AG04450 (cell line): Measurements from ENCODE around the gene ZFTA. TPM values are rescaled to one million over a fixed set of nuclear protein-coding genes. Genes with fewer than 3 reads are reported as not detected.

ENCODE experiments used
- CTCF ChIA-PET: fragments of 300-600, 350-600 bp; formaldehyde crosslinking; extraction: SDS; loops from one replicate; lab custom pipeline; 2022; ENCODE audit warnings: antibody characterized with exemption, inconsistent platforms; lab: Charles Lee
- POLR2A ChIA-PET: fragments of 350-600 bp; formaldehyde crosslinking; extraction: SDS; loops from one replicate; lab custom pipeline; 2021; ENCODE audit warnings: antibody characterized with exemption, inconsistent platforms; lab: Yijun Ruan, JAX
- DNase-seq: peaks from one replicate; pipeline ENCODE4 v3.0.0-alpha.2; 2011; ENCODE audit warnings: low read depth, low spot score
- H3K27ac ChIP-seq: one replicate; pipeline ENCODE4 v1.5.1; 2012; ENCODE audit warnings: low read depth, low read length, control low read depth
- H3K27me3 ChIP-seq: one replicate; pipeline ENCODE4 v1.6.0; 2012; ENCODE audit warnings: low read length; ENCODE audit not compliant: control insufficient read depth, insufficient read depth
- H3K4me3 ChIP-seq: 2 replicates; pipeline ENCODE4 v1.5.1; 2011; ENCODE audit warnings: mild to moderate bottlenecking, low read depth, low read length, control low read depth
- H3K9me3 ChIP-seq: 2 replicates; pipeline ENCODE4 v1.5.1; 2012; ENCODE audit warnings: low read length; ENCODE audit not compliant: control insufficient read depth, insufficient read depth
- polyA plus RNA-seq: library from polyadenylated mRNA; depleted of rRNA; stranded (reverse); fragments of >200 nt; gene quantifications from 2 replicates; pipeline ENCODE4 v1.2.3, GENCODE V29; 2011
- TF ChIP-seq, protein P1 (sequence below): IDR thresholded peaks from 2 replicates; pipeline ENCODE4 v1.5.1; 2011; ENCODE audit warnings: low read depth, low read length, control low read depth, inconsistent platforms

Gene ZFTA
- polyA plus RNA-seq, 1 experiment, result 8.6 TPM

DNA sequence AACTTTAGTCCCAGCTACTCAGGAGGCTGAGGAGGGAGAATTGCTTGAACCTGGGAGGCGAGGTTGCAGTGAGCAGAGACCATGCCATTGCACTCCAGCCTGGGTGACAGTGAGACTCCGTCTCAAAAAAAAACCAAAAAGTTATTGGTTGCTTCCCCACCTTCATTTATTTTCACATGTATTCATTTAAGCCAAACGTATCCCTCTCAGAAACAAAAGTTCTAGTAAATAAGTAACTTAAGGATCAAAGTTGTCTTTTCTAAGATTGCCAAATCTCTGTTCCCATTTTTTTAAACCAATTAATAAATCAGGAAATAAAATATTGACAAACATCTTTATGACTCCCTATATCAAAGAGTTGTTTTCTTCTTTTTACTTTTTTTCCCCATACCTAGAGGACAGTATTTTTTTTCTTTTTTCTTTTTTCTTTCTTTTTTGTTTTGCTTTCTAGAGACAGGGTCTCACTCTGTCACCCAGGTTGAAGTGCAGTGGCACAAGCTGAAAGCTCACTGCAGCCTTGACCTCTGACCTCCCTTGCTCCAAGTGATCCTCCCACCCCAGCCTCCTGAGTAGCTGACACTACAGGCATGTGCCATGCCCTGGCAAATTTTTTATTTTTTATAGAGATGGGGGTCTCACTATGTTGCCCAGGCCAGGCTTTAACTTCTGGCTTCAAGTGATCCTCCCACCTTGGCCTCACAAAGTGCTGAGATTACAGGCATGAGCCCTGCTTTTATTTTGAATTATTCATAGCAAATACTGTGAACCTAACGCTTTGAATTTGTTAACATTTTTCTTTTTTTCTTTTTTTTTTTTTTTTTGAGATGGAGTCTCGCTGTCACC lies 11.4 kb downstream of the ZFTA start:
- DNase-seq, result no peak
- CTCF ChIA-PET, result interaction anchor here (0.8 to 1.0 kb wide), 2 partner anchors 19 to 46 kb away, joined by 3 read pairs; no protein-coding TSS in a partner anchor
- TF ChIP-seq, protein P1, sequence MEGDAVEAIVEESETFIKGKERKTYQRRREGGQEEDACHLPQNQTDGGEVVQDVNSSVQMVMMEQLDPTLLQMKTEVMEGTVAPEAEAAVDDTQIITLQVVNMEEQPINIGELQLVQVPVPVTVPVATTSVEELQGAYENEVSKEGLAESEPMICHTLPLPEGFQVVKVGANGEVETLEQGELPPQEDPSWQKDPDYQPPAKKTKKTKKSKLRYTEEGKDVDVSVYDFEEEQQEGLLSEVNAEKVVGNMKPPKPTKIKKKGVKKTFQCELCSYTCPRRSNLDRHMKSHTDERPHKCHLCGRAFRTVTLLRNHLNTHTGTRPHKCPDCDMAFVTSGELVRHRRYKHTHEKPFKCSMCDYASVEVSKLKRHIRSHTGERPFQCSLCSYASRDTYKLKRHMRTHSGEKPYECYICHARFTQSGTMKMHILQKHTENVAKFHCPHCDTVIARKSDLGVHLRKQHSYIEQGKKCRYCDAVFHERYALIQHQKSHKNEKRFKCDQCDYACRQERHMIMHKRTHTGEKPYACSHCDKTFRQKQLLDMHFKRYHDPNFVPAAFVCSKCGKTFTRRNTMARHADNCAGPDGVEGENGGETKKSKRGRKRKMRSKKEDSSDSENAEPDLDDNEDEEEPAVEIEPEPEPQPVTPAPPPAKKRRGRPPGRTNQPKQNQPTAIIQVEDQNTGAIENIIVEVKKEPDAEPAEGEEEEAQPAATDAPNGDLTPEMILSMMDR, result no peak
- Histone ChIP-seq H3K27me3 (no peaks in the 10 kb centered on the region), H3K9me3 (no peaks in the 10 kb centered on the region), H3K27ac (no peak overlapping the region), H3K4me3 (no peak overlapping the region)
- POLR2A ChIA-PET, result no interaction called here

DNA sequence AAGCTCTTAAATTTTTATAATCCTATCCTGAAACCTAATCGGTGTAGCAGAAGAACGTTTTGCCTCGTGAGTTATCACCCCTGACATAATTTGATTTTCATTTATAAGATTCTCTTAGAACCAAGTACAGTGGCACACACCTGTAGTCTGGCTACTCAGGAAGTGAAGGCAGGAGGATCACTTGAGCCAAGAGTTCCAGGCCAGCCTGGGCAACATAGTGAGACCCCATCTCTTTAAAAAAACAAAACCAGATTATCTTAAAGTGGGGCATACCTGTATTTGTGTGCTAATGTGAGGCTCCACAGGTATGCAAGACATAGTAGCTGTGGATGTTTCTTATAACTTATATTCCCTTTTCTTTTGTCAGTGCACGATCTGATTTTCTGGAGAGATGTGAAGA lies 19.0 kb downstream of the ZFTA start:
- Histone ChIP-seq H3K27ac (no peak overlapping the region), H3K9me3 (no peaks in the 10 kb centered on the region), H3K4me3 (no peak overlapping the region), H3K27me3 (no peaks in the 10 kb centered on the region)
- ChIA-PET CTCF (interaction anchor here (0.8 kb wide), 1 partner anchor 11 kb away, joined by 3 read pairs; no protein-coding TSS in a partner anchor), POLR2A (no interaction called here)
- TF ChIP-seq, protein P1, result no peak
- DNase-seq, result no peak

DNA sequence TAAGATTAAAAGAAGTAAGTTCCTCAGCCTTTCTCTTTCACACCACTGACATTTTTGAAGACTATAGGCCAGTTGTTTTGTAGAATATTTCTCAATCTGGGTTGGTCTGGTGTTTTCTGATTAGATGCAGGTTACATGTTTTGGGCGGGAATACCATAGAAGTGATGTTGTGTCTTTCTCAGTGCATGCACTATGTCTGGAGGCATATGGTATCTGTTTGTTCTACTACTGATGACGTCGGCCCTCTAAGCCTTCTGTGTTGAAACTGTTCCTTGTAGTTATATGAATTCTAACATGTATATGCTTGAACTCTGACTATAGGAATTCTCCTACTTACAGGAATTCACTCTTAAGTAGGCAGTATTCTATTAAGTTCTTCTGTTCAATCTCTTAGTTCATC lies 21.6 kb downstream of the ZFTA start:
- Histone ChIP-seq H3K9me3 (no peaks in the 10 kb centered on the region), H3K4me3 (no peak overlapping the region), H3K27ac (no peak overlapping the region), H3K27me3 (no peaks in the 10 kb centered on the region)
- ChIA-PET CTCF (interaction anchor here (0.6 to 1.0 kb wide), 2 partner anchors 9 to 11 kb away, joined by 3 to 7 read pairs; no protein-coding TSS in a partner anchor), POLR2A (no interaction called here)
- DNase-seq, result peak; percentile 37
- TF ChIP-seq, protein P1, result no peak

GRCh38 chr11:63745304-63746170 lies 23.0 kb downstream of the ZFTA start:
- no peaks in the 10 kb centered on the region for H3K27me3 ChIP-seq
- TF ChIP-seq, protein P1, result peak; percentile 29
- ChIA-PET CTCF (interaction anchor here (0.7 to 1.2 kb wide), 2 partner anchors 77 to 107 kb away, joined by 4 read pairs; no protein-coding TSS in a partner anchor), POLR2A (no interaction called here)
- no peak overlapping the region for H3K4me3 ChIP-seq
- no peaks in the 10 kb centered on the region for H3K9me3 ChIP-seq
- H3K27ac ChIP-seq, result no peak overlapping the region
- no peak for DNase-seq
